GM12874 (cell line): Measurements from ENCODE around the gene NOSIP.
A peak's percentile ranks its signal among the peaks of the same experiment; 100 is the strongest.

ENCODE experiments used
- CTCF ChIP-seq: IDR thresholded peaks from 2 replicates; pipeline ENCODE4 v1.5.1; 2011; ENCODE audit warnings: low read depth, mild to moderate bottlenecking, control low read depth, low read length, moderate library complexity; ENCODE audit not compliant: insufficient read depth

The NOSIP gene

GRCh38 chr19:49593233-49594113 is 13.1 kb upstream of the NOSIP start:
- TF ChIP-seq CTCF, result no peak

- TF ChIP-seq CTCF, result no peak
Measured at GRCh38 chr19:49592486-49593232, 12.3 kb upstream of the NOSIP start.

- TF ChIP-seq CTCF, result 0 out of 2 replicates have a peak, but pooled peaks have one; percentile 7
Measured at GRCh38 chr19:49591731-49592485, 11.6 kb upstream of the NOSIP start.

- no peak for TF ChIP-seq CTCF
Measured at GRCh38 chr19:49590971-49591730, 10.8 kb upstream of the NOSIP start, which contains the start of gene PRR12. PRR12 (plus strand) TSS chr19:49591182; CDS start chr19:49591655, 473 bp downstream.

GRCh38 chr19:49590071-49590970 is 10.0 kb upstream of the NOSIP start:
- TF ChIP-seq CTCF, result no peak

GRCh38 chr19:49589502-49589905 is 9.1 kb upstream of the NOSIP start:
- TF ChIP-seq CTCF, result no peak
